ENCODE measurements around the gene DCST1.

Gene DCST1

DNA sequence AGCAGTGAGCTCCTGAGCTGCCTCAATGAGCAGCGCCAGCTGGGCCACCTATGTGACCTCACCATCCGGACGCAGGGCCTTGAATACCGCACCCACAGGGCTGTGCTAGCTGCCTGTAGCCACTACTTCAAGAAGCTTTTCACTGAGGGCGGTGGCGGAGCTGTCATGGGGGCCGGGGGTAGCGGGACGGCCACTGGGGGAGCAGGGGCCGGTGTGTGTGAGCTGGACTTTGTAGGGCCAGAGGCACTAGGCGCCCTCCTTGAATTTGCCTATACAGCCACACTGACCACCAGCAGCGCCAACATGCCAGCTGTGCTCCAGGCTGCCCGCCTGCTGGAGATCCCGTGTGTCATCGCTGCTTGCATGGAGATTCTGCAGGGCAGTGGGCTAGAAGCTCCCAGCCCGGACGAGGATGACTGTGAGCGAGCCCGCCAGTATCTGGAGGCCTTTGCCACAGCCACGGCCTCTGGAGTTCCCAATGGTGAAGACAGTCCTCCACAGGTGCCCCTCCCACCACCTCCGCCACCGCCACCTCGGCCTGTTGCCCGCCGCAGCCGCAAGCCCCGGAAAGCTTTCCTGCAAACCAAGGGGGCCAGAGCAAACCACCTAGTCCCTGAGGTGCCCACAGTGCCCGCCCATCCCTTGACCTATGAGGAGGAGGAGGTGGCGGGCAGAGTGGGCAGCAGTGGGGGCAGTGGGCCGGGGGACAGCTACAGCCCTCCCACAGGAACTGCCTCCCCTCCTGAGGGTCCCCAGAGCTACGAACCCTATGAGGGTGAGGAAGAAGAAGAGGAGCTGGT is 18.7 kb upstream of the DCST1 start:
- peaks cover 9% of the 10 kb centered on the region; the same call in 1 of the 2 replicates for H3K36me3 ChIP-seq (ENCODE audit: control insufficient read depth, insufficient read depth, low read length)
- WGBS (ENCODE audit: insufficient coverage, insufficient read length), result no CpG with 5 or more reads among the region's 31 CpGs
- DNase-seq (ENCODE audit: low read depth, low spot score), result no peak
- H3K4me1 ChIP-seq (ENCODE audit: control insufficient read depth, insufficient read depth, low read length), result peaks cover 5% of the 10 kb centered on the region
- no peaks in the 10 kb centered on the region for H3K9me3 ChIP-seq (ENCODE audit: control insufficient read depth, insufficient read depth, low read length)
- no peak overlapping the region for H3K4me3 ChIP-seq (ENCODE audit: low read length)
- H3K27me3 ChIP-seq (ENCODE audit: control insufficient read depth, insufficient read depth, low read length), result no peaks in the 10 kb centered on the region
- H3K27ac ChIP-seq (ENCODE audit: low read length), result no peak overlapping the region

DNA sequence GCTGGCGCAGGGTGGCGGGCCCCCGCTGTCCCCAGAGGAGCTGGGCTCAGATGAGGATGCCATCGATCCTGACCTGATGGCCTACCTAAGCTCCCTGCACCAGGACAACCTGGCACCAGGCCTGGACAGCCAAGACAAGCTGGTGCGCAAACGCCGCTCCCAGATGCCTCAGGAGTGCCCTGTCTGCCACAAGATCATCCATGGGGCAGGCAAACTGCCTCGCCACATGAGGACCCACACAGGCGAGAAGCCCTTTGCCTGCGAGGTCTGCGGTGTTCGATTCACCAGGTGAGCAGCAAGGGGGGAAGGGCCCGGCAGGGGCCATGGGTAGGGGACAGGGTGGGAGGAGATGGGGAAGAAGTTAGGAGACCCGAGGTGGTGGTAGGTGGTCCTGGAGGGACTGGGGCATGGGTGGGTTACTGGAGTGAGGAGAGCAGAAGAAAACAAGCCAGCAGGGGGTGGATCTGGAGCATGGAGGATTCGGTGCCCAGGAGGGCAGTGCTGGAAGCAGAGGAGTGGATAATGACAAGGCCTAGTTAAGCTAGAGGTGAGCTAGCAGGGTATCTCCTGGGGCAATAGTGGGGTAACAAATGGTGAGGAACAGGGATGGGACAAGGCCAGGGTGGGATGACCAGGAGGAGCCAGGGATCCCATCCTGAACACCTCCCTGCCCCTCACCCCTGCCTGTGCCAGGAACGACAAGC is 17.9 kb upstream of the DCST1 start:
- H3K36me3 ChIP-seq (ENCODE audit: control insufficient read depth, insufficient read depth, low read length), result peaks cover 9% of the 10 kb centered on the region; the same call in 1 of the 2 replicates
- no peaks in the 10 kb centered on the region for H3K9me3 ChIP-seq (ENCODE audit: control insufficient read depth, insufficient read depth, low read length)
- no peak overlapping the region for H3K4me3 ChIP-seq (ENCODE audit: low read length)
- H3K27ac ChIP-seq (ENCODE audit: low read length), result no peak overlapping the region
- WGBS (ENCODE audit: insufficient coverage, insufficient read length), result no CpG with 5 or more reads among the region's 16 CpGs
- no peaks in the 10 kb centered on the region for H3K27me3 ChIP-seq (ENCODE audit: control insufficient read depth, insufficient read depth, low read length)
- peaks cover 4% of the 10 kb centered on the region for H3K4me1 ChIP-seq (ENCODE audit: control insufficient read depth, insufficient read depth, low read length)
- DNase-seq (ENCODE audit: low read depth, low spot score), result no peak

DNA sequence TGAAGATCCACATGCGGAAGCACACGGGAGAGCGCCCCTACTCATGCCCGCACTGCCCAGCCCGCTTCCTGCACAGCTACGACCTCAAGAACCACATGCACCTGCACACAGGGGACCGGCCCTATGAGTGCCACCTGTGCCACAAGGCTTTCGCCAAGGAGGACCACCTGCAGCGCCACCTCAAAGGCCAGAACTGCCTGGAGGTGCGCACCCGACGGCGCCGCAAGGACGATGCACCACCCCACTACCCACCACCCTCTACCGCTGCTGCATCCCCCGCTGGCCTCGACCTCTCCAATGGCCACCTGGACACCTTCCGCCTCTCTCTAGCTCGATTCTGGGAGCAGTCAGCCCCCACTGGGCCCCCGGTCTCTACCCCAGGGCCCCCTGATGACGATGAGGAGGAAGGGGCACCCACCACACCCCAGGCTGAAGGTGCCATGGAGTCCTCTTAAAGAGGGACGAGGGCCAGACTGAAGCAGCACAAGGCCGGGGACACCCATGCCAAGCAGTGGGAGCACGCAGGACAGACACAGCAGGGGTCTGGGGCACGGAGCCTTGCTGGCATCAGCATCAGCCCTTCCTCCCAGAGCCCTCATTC is 17.3 kb upstream of the DCST1 start:
- WGBS (ENCODE audit: insufficient coverage, insufficient read length), result no CpG with 5 or more reads among the region's 26 CpGs
- H3K4me1 ChIP-seq (ENCODE audit: control insufficient read depth, insufficient read depth, low read length), result peaks cover 4% of the 10 kb centered on the region
- no peak overlapping the region for H3K4me3 ChIP-seq (ENCODE audit: low read length)
- H3K36me3 ChIP-seq (ENCODE audit: control insufficient read depth, insufficient read depth, low read length), result peaks cover 9% of the 10 kb centered on the region; the same call in 1 of the 2 replicates
- no peaks in the 10 kb centered on the region for H3K9me3 ChIP-seq (ENCODE audit: control insufficient read depth, insufficient read depth, low read length)
- H3K27me3 ChIP-seq (ENCODE audit: control insufficient read depth, insufficient read depth, low read length), result no peaks in the 10 kb centered on the region
- H3K27ac ChIP-seq (ENCODE audit: low read length), result no peak overlapping the region
- DNase-seq (ENCODE audit: low read depth, low spot score), result no peak

DNA sequence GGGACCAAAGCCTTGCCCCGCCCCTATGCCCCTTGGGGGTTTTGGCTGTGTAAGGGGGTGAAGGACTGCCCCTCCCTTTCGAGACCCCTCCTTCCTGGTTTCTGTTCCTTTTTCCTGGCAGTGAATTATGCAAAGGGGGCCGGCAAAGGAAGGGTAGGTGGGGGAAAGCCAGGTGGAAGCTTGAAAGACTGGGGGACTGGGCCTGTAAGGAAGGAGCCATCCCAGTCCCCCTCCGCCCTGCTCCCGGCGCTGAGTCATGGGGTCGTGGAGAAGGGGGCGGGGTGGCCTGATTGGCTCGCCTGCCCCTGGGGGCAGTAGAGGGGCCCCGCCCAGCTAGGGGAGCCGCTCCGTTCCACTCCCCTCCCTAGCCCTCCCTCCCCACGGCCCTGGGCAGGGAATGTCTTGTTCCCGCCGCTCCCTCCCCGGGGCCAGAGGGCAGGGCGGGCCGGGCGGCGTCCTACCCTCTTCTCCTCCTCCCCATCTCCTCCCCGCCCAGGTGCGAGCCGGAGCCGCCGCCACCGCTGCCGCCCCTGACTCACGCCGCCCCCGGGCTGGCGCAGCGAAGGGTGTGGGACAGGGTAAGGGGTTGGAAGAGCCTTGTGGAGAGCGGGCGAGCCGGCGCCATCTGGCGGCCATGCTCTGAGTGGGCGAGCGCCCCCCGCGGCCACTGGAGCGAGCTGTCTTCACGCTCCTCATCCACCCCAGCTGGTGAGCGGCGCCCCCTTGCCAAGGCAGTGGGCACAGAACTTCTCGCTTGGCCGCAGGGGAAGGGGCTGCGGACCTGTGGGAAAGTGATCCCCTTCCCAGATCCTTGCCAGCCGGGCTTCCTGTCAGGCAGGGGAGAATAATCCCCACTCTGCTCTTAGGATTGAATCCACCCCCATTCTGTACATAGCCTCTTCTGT is 16.3 kb upstream of the DCST1 start:
- H3K27me3 ChIP-seq (ENCODE audit: control insufficient read depth, insufficient read depth, low read length), result no peaks in the 10 kb centered on the region
- no peak overlapping the region for H3K27ac ChIP-seq (ENCODE audit: low read length)

DNA sequence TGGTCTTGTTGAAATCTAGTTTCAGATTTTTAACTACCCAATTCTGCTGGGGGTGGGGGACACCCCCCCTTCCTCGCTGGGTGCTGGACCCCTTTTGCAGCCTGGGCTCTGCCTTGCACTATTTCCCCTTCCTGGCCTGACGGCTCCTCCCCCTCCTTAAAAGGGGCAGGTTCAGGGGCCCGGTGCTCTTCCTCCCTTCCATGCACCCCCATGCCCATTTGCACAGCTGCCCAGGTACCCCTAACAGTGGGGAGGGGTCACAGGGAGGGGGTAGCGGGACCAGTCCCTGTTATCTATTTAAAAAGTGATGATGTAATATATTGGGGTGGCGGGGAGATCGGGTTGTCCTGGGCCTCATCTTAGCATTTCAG is 15.7 kb upstream of the DCST1 start:
- H3K36me3 ChIP-seq (ENCODE audit: control insufficient read depth, insufficient read depth, low read length), result peaks cover 9% of the 10 kb centered on the region; the same call in 1 of the 2 replicates
- no peak for DNase-seq (ENCODE audit: low read depth, low spot score)
- H3K4me3 ChIP-seq (ENCODE audit: low read length), result no peak overlapping the region; the same call in 1 of the 2 replicates
- no CpG with 5 or more reads among the region's 6 CpGs for WGBS (ENCODE audit: insufficient coverage, insufficient read length)
- no peaks in the 10 kb centered on the region for H3K27me3 ChIP-seq (ENCODE audit: control insufficient read depth, insufficient read depth, low read length)
- peaks cover 2% of the 10 kb centered on the region for H3K4me1 ChIP-seq (ENCODE audit: control insufficient read depth, insufficient read depth, low read length)
- no peak overlapping the region for H3K27ac ChIP-seq (ENCODE audit: low read length)
- no peaks in the 10 kb centered on the region for H3K9me3 ChIP-seq (ENCODE audit: control insufficient read depth, insufficient read depth, low read length)

More for the DNA sequence above, 16.3 kb upstream of the DCST1 start:
- DNase-seq (ENCODE audit: low read depth, low spot score), result peak; percentile 77
- H3K4me1 ChIP-seq (ENCODE audit: control insufficient read depth, insufficient read depth, low read length), result peaks cover 2% of the 10 kb centered on the region
- peak overlapping the region; percentile 53; the same call in 1 of the 2 replicates for H3K4me3 ChIP-seq (ENCODE audit: low read length)
- no peaks in the 10 kb centered on the region for H3K9me3 ChIP-seq (ENCODE audit: control insufficient read depth, insufficient read depth, low read length)
- peaks cover 9% of the 10 kb centered on the region; the same call in 1 of the 2 replicates for H3K36me3 ChIP-seq (ENCODE audit: control insufficient read depth, insufficient read depth, low read length)
- no CpG with 5 or more reads among the region's 49 CpGs for WGBS (ENCODE audit: insufficient coverage, insufficient read length)

DNA sequence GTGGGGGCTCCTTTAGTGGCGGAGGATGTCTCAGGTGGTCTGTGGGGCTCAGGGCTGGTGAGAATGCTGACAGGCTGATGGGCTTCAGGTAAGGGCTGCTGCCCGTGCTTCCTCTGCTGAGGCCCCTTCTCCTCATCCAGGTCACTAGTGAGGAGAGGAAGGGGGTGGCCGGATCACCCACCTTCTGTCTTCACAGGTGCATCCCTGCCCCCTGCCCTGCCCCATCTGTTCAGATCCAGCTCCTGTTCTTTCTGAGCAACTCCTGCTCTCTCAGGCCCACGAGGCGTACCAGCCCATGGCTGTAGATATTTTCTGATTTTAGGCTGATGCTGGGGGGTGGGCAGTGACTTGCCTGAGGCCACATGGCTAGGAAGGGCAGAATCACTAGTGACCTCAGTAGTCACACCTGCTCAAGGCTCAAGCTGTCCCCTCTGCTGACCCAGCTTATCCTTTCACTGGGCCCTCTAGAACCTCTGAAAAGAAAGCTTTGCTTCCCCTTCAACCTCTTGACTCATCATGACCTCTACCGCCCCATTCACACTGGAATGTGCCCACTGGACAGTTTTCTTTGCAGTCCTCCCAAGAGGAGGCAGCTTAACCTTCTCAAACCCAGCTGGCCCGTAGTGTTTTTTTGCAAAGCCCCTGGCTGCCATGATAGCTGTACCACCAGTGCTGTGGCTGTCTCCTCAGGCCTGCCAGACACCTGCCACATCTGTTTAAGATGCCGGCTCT is 14.8 kb upstream of the DCST1 start:
- H3K4me3 ChIP-seq (ENCODE audit: low read length), result no peak overlapping the region
- no peak overlapping the region for H3K27ac ChIP-seq (ENCODE audit: low read length)
- H3K36me3 ChIP-seq (ENCODE audit: control insufficient read depth, insufficient read depth, low read length), result peaks cover 9% of the 10 kb centered on the region; the same call in 1 of the 2 replicates
- H3K9me3 ChIP-seq (ENCODE audit: control insufficient read depth, insufficient read depth, low read length), result no peaks in the 10 kb centered on the region
- H3K27me3 ChIP-seq (ENCODE audit: control insufficient read depth, insufficient read depth, low read length), result no peaks in the 10 kb centered on the region
- no CpG with 5 or more reads among the region's 8 CpGs for WGBS (ENCODE audit: insufficient coverage, insufficient read length)
- DNase-seq (ENCODE audit: low read depth, low spot score), result no peak
- H3K4me1 ChIP-seq (ENCODE audit: control insufficient read depth, insufficient read depth, low read length), result peaks cover 2% of the 10 kb centered on the region

DNA sequence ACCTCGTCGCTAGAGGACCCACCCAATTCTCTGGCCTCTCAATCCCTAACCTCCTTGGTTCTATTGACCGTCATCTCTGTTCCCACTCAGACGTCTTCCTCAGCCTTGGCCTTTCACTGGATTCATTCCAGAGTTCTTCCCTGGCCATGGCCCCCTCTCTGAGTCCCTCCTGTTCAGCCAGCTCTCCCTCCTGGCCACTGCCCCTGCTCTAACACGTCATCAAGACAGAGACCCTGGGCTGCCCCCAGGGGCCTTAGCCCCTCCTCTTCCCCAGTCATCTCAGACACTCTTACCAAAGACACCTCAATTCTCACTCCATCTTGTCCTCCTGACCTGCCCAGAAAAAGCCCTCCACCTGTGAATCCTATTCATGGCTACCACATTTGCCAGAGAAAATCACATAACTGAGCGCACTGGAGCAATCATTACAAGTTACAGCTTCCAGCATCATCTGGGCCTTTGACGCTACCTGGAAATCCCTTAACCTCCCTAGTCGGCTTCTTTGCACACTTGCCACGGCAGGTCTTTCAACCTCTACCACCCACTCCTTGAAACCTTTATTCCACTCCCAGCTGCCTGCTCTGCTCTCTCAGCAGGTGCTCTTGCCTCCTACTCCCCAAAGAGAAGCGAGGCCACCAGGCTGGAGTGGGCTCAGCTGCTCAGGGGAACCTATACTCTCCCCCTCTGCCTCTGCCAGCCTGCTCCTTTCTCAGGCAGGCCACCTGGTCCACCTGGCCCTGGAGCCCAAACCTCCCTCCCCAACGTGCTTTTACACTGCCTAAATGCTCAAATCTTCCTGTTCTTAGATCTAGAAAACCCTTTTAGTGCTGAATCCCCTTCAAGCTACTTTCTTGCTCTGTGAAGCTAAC is 14.0 kb upstream of the DCST1 start:
- no CpG with 5 or more reads among the region's 11 CpGs for WGBS (ENCODE audit: insufficient coverage, insufficient read length)
- H3K36me3 ChIP-seq (ENCODE audit: control insufficient read depth, insufficient read depth, low read length), result peaks cover 8% of the 10 kb centered on the region; the same call in 1 of the 2 replicates
- H3K27ac ChIP-seq (ENCODE audit: low read length), result no peak overlapping the region
- H3K4me3 ChIP-seq (ENCODE audit: low read length), result no peak overlapping the region
- peaks cover 2% of the 10 kb centered on the region for H3K4me1 ChIP-seq (ENCODE audit: control insufficient read depth, insufficient read depth, low read length)
- no peaks in the 10 kb centered on the region for H3K9me3 ChIP-seq (ENCODE audit: control insufficient read depth, insufficient read depth, low read length)
- no peaks in the 10 kb centered on the region for H3K27me3 ChIP-seq (ENCODE audit: control insufficient read depth, insufficient read depth, low read length)
- DNase-seq (ENCODE audit: low read depth, low spot score), result no peak

DNA sequence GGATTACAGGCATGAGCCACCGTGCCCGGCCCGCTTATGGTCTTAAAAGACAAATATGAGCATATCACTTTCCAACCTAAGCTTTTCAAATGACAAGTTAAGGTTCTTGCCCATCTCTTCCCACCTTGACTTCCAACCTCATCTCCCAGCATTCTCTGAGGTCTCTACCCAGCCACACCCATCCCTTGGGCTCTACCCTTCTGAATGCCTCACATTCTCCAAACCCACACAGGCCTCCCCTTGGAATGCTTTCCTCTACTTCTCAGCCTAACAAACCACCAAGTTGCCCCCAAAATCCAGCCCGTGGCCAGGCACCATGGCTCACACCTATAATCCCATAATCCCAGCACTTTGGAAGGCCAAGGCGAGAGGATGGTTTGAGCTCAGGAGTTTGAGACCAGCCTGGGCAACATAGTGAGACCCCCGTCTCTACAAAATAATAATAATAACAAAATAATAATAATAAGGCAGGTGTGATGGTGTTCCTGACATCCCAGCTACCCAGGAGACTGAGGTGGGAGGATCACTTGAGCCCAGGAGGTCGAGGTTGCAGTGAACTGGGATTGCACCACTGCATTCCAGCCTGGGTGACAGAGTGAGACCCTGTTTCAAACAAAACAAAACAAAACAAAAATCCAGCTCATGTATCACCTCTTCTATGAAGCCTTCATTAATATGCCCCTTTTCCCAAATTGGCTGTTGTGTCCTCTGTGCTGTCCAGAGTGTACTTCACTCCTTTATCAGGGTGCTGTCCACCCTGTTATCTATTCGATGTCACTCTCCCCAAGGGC is 11.3 kb upstream of the DCST1 start:
- Histone ChIP-seq H3K9me3 (ENCODE audit: control insufficient read depth, insufficient read depth, low read length) (no peaks in the 10 kb centered on the region), H3K4me1 (ENCODE audit: control insufficient read depth, insufficient read depth, low read length) (peaks cover 4% of the 10 kb centered on the region), H3K4me3 (ENCODE audit: low read length) (no peak overlapping the region), H3K27me3 (ENCODE audit: control insufficient read depth, insufficient read depth, low read length) (no peaks in the 10 kb centered on the region), H3K36me3 (ENCODE audit: control insufficient read depth, insufficient read depth, low read length) (no peaks in the 10 kb centered on the region), H3K27ac (ENCODE audit: low read length) (no peak overlapping the region)
- WGBS (ENCODE audit: insufficient coverage, insufficient read length), result no CpG with 5 or more reads among the region's 8 CpGs
- DNase-seq (ENCODE audit: low read depth, low spot score), result no peak

All from iPS DF 6.9 (cell line).